Measurements from ENCODE around the gene CDH16. TPM values are rescaled to one million over a fixed set of nuclear protein-coding genes. Genes with fewer than 3 reads are reported as not detected.

Gene CDH16
- total and polyA plus RNA-seq, 12 donors = 0.15 to 0.59 (median 0.47) TPM; not detected in 7

DNA sequence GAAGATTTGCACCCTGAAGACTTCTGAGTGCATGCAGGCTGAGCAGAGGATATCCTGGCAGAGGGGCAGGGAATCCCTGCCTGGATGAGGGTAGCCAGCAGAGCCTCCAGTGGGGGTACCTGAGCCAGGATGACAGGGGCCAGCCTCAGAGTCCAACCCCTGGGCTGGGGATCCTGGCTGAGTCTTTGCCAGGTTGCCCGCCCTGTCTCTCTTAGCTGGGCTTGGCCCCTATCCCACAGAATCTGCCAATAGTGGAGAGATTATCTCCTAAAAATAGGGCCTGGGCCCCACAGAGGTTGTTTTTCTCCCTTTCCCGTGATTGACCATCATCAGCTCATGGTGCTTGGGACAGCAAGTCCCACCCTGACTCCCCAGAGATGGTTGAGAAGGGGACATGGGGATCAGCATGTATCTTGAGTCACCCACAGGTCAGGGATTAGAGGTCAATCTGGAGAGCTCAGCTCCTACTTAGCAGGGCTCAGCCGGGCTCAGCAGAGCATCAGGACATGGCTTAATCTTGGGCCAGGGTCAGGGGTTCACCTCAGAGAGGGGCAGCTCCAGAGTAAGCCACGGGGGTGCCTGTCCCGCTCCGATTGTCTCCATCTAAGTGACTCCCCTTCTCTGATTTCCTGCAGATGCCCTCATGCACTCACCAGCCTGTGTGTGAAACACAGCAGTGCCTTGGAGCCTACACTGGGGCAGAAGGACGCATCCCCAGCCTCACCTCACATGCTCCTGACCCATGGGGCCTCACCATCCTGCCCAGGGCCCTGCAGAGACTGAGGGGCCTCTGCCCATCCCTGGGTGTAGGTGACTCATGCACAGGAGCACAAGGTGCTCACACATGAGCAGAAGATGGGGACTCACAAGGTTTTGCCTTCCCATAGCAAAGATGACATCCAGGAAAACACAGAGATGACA lies 11.5 kb downstream of the CDH16 start:
- DNase-seq (peak in 1 of 2 donors; percentile 32), ATAC-seq (peak in 3 of 8 donors; percentile 3 to 14 (median 3))
- no peaks in the 10 kb centered on the region for H3K9me3 ChIP-seq
- no peaks in the 10 kb centered on the region for H3K27me3 ChIP-seq
- H3K27ac ChIP-seq = peak overlapping the region; percentile 26 to 99 (median 95)
- intact Hi-C loops (cut with DNase I) = loop anchor here in 1 of 10 donors (1.0 kb wide), 1 partner anchor 14 kb away; no protein-coding TSS in a partner anchor
- no peak overlapping the region for H3K4me3 ChIP-seq
- H3K36me3 ChIP-seq = no peaks in the 10 kb centered on the region
- TF ChIP-seq, protein P1, sequence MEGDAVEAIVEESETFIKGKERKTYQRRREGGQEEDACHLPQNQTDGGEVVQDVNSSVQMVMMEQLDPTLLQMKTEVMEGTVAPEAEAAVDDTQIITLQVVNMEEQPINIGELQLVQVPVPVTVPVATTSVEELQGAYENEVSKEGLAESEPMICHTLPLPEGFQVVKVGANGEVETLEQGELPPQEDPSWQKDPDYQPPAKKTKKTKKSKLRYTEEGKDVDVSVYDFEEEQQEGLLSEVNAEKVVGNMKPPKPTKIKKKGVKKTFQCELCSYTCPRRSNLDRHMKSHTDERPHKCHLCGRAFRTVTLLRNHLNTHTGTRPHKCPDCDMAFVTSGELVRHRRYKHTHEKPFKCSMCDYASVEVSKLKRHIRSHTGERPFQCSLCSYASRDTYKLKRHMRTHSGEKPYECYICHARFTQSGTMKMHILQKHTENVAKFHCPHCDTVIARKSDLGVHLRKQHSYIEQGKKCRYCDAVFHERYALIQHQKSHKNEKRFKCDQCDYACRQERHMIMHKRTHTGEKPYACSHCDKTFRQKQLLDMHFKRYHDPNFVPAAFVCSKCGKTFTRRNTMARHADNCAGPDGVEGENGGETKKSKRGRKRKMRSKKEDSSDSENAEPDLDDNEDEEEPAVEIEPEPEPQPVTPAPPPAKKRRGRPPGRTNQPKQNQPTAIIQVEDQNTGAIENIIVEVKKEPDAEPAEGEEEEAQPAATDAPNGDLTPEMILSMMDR (IDR thresholded peaks at IDR 0.05) = no peak
- H3K4me1 ChIP-seq = peaks cover 14 to 66% (median 35%) of the 10 kb centered on the region in 9 donors
- WGBS, 2 donors = 36 to 42% methylated on average over 7 of the region's 7 CpGs

DNA sequence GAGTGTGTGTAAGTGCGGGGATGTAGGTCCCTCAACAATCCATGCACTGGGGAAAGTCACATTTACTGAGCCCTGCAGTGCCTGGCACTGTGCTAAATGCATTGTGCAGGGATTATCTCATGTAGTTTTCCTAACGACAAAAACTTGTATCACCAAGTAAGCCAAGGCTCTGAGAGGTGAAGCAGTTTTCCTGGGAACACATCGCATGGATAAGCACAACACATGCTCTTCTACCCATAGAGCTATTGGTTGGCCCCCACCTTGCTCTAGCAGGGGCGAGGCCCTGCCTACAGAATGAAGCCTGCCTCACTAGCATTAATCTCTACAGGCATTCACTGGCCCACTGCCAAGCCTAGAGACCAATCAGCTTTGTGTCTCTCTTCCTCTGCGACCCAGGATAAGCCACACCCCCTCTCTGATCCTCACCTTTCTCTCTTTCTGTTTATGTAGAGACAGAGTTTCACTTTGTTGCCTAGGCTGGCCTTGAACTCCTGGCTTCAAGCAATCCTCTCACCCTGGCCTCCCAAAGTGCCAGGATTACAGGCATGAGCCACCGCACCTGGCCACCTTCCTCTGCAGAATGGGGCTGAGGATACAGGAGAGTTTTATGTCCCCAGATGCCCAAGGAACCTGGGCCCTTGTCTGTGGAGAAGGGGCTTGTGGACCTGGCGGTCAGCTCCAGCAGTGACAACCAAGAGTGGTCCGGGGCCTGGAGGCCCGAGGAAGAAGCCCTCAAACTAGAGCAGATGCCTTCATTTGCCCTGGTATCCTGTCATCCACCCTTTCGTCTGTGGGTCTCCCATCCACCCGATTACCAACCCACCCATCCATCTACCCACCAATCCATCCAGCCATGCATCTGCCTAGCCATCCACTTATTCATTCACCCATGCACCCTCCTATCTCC lies 12.8 kb downstream of the CDH16 start:
- DNase-seq = peak; percentile 62 to 88
- ATAC-seq = peak; percentile 1 to 51 (median 32)
- intact Hi-C loops (cut with DNase I) = loop anchor here in 2 of 10 donors (1.0 kb wide), 2 partner anchors 15 to 19 kb away; partner anchors contain the start of gene RRAD (in 1 of the 2)
- Histone ChIP-seq H3K4me1 (peaks cover 17 to 78% (median 44%) of the 10 kb centered on the region in 9 donors), H3K4me3 (peak overlapping the region in 4 of 10 donors; percentile 32 to 49 (median 42)), H3K27ac (peak overlapping the region; percentile 76 to 99 (median 95)), H3K27me3 (no peaks in the 10 kb centered on the region), H3K9me3 (no peaks in the 10 kb centered on the region), H3K36me3 (no peaks in the 10 kb centered on the region)
- TF ChIP-seq, protein P1 (IDR thresholded peaks at IDR 0.05) = no peak
- WGBS, 2 donors = 55 to 62% methylated on average over 11 of the region's 11 CpGs

- 33 to 35% methylated on average over 16 of the region's 16 CpGs for WGBS, 2 donors
- ATAC-seq (peak in 7 of 8 donors; percentile 5 to 43 (median 34)), DNase-seq (peak in 1 of 2 donors; percentile 57)
- Histone ChIP-seq H3K36me3 (no peaks in the 10 kb centered on the region), H3K27ac (peak overlapping the region; percentile 76 to 99 (median 95)), H3K4me3 (peak overlapping the region in 9 of 10 donors; percentile 16 to 49 (median 44)), H3K9me3 (no peaks in the 10 kb centered on the region), H3K4me1 (peaks cover 24 to 81% (median 53%) of the 10 kb centered on the region in 9 donors), H3K27me3 (no peaks in the 10 kb centered on the region)
- TF ChIP-seq, protein P1 (IDR thresholded peaks at IDR 0.05) = no peak
- intact Hi-C loops (cut with DNase I) = loop anchor here in 1 of 10 donors (1.0 kb wide), 1 partner anchor 20 kb away; the partner anchor contains the start of gene RRAD
Measured at GRCh38 chr16:66904846-66905632, 13.6 kb downstream of the CDH16 start.
